Uterus (tissue), 2 donors: ENCODE results near the gene RPS18.

ENCODE experiments used
- CTCF ChIP-seq, 4 experiments: fragments of 200-600 bp in 2 of 4; fragments of 450-650 bp in 2 of 4; sonication (generic) in 2 of 4; IDR thresholded peaks; one replicate each; pipeline ENCODE4 v1.5.1; 2016 to 2019; ENCODE audit warnings: antibody characterized with exemption in 4 of 4, mild to moderate bottlenecking in 2 of 4, moderate library complexity in 1 of 4
- POLR2A ChIP-seq, 2 donors: fragments of 450-650 bp; IDR thresholded peaks; one replicate each; pipeline ENCODE4 v1.6.1; 2016; ENCODE audit warnings: antibody characterized with exemption in 2 of 2, mild to moderate bottlenecking in 1 of 2, moderate library complexity in 1 of 2

GRCh38 chr6:33312361-33313104 lies 40.7 kb downstream of the RPS18 start:
- TF ChIP-seq POLR2A (IDR thresholded peaks at IDR 0.05) (no peak), CTCF (IDR thresholded peaks at IDR 0.05) (no peak)
